HG03108 (cell line): Measurements from ENCODE around the gene RNU6-1.

Experiments used
- ATAC-seq: cut with Tn5 transposase; IDR thresholded peaks from one replicate; pipeline ENCODE4 v1.9.1; 2021; ENCODE audit warnings: moderate library complexity; ENCODE audit not compliant: unreplicated experiment

RNU6-1 gene

DNA sequence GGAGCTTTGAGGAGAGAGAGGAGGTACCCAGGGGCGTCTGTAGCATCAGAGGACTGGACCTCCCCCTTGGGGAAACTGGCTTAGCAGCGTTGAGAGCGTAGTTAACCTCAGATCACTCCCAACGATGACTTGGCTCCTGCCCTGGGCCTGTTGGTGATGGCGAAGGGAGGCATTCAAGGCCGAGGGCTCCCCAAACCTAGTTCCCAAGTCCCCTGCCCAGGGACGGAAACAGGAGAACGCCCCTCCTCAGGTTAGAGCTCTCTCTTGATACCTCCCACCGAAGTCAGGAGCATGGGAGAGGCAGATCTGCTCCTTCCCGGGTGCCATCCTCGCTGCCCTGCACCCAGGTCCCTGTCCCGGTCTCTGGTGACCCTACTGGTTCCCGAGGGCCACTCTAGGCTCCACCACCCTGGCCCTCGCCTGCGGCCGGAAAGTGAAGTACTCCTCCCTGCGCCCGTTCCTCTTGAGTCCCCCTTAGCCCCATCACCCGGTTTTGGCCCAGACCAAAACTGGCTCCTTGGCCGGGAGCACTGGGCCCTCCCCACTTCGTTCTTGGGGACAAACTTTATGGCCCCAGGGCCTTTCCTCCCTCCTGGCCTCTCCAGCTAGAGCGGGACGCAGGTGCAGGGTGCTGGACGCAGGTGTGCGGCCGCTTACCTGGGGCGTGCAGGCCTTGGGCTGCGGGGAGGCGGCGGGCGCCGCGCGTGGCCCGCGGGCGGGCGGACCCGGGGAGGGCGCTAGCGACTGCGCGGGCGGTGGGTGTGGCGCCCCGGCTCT is 17.1 kb downstream of the RNU6-1 start:
- no peak for ATAC-seq

DNA sequence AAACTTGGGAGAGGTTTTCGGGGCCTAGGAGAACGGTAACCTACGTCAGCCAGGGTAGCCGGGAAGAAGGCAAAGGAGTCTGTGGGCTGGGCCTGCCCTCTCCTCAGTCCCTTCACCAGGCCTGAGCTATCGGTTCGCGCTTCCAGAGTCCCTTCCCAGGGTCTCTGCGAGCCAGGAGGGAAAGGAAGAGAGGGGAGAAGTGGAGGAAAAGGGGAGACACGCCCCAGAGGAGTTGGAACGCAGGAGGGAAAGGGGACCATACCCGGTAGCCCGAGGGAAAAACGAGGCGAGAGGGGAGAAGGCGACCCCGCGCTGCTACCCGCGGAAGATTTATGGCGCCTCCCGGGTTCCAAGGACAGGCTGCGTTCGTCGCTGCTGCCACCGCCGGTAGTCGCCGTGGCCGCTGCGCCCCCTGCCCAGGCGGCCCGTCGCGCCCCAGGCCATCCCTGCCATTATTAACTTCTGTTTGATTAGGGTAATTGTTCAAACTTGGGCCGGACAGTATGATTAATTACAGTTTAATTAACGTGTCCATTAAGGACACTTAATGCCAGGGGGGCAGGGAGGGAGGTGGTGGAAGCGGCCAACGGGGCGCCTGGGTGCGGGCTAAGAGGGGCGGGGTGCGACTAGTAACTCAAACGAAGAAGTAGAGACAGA is 17.9 kb downstream of the RNU6-1 start:
- ATAC-seq: no peak

DNA sequence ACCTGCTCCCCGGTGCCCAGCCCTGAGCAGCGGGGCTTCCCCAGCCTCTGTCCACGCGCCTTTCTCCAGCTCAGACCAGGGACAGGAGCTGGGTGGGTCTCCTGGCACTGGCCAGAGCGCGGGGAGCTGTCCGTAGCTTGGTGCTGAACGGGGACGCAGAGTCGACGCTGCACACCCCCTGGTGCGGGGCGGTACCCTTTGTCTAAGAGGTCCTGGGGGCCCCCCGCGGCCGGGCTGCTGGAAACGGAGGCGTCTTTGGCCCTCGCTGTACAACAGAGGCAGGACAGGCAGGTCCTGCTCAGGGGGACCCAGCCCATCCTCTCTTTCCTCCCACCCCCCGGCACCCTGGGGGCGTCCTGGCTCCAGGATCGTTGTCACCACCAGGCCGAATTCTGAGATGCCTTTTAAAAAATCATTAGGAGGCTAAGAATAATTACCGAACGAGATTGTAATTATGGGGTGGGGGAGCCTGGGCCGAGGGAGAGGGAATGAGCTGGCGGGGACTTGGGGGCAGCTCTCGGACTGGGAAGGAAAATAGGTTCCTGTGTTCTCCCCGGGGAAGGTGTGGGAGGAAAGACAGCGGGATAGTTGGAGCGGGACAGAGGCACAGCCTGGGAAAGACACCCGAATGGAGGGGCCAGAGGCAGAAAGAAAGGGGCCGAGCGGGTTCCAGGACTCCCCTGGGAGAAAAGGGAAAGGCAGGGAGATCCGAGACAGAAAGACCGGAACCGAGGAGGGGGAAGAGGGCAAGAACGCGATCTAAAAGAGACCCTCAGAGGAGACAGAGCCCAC is 18.7 kb downstream of the RNU6-1 start:
- ATAC-seq: no peak

DNA sequence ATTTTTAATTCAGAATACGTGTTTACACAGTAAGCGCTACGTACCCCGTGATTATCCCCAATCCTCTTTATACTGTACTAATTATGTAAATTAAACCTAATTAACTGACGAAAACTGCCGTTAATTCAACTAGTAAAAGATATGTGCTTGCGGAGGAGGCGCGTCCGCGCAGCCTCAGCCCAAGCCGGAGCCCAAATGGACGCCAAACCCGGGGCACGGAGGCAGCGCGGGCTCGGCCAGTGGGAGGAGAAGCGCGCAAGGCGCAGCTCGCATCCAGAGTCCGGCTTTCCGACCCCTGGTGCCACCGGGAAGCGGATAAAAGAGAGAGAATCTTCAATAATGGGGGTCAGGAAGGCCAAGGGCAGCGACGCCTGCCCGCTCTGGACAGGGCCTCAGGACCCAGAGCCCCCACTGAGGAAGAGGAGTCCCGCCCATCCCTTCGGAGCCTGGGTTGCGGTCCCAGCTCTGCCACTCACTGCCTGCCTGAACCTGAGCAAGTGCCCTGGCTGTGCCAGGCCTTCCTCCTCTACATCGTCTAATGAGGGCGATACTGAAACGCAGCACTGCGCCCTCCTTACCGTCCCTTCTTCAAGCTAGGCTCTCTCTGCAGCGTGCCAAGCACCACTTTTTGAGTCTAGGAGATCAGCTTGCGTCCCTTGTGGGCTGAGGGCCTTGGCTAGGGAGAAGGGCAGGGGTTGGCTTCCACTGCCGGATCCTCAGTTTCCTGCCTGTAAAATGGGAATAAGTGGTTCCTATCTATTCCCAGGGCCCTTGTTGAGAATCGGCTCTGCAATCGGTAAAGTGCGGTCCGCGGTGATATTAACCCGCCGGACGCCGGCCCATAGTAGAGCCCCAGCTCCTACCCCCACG is 19.5 kb downstream of the RNU6-1 start:
- no peak for ATAC-seq

DNA sequence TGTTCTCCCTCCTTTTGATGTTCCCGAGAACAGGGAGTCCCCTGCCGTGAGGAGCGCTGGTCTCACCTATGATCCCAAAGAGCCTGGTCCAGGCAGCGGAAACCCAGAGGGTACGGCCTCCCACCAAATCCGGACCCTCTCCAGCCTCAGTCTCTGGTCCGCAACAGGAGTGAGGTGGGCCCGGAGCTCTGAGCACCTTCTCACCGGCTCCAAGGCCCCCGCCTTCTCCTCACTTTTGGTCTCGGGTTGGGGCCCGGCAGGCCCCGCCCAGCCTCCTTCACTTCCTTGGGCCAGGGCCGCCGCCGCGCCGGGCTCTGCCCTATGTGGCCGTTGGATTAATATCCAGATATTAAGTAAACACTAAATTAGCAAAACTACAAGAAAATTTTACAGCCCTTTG is 20.2 kb downstream of the RNU6-1 start:
- no peak for ATAC-seq

DNA sequence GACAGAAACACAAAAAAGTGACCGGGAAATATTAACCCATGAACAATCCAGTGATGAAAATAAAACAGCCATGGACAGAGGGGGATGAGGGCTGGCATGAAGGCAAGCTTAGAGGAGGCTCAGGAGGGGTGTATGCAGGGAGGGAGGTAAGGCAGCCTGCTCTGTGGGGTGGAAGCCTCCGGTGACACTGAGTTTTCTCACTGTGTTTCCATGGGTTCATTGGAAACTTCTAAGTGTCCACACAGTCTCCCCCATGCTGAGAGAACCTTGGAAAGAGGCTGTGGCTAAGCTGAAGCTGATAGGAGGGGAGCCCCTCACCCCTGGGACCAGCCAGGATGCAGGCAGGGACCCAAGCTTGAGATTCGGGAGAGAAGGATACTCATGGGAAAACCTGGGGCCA is 21.4 kb downstream of the RNU6-1 start:
- no peak for ATAC-seq

DNA sequence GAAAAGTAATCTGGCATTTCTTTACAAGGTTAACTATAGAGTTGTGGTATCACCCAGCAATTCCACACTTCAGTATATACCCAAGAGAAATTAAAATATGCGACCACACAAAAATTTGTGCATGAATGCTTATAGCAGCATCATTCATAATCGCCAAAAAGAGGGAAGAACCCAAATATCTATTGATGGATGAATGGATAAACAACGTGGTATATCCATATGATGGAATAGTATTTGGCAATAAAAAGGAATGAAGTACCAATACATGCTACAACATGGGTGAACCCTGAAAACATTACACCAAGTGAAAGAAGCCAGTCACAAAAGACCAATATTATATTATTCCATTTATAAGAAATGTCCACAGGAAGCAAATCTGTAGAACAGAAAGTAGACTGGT is 23.2 kb downstream of the RNU6-1 start:
- no peak for ATAC-seq

DNA sequence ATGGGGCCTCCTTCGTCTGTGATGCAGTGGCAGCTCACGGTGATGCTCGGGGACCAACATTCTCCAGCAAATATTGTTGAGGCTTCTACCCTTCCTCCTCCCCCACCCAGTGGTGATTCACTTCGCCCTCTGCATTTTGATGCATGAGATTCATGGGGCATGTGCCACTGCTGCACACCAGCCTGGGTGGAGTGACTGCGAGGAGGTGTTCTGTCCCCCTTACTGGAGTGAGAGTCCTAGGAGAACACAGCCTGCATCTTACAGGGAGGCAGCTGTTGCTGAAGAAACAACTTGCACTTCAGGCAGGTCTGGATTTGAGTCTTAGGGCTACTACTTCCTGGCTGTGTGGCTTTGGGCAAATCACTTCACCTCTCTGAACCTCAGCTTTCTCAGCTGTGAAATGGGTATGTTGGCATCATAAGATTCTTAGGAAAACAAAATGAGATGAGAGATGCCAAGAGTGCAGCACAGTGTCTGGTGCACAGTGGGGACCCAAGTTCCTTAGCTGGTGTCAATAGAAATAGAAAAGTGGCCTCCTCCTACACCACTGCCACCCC is 24.7 kb downstream of the RNU6-1 start:
- no peak for ATAC-seq

DNA sequence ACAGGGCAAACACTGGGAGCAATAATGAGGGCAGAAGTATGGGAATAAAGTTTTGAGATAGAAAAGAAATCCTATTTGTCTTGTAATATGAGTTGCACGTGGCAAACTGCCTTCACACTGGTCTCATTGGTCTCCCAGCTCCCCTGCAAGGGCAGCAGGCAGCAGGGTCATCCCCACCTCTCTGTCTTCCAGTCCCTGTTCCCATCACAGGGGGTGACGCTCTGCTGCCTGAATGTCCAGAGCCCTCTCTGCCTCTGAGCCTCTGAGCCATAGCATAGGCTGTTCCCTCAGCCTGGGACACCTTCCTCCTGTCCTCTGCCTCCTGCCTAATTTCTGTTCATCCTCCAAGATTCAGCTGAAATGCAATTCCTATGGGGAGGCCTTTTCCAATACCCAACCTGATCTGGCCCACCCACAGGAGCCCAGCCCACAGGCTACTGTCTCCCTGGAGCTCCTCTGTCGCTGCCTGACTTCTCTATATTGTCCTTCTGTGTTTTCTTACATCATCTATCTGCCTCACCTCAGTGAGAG is 26.7 kb downstream of the RNU6-1 start:
- ATAC-seq: no peak

DNA sequence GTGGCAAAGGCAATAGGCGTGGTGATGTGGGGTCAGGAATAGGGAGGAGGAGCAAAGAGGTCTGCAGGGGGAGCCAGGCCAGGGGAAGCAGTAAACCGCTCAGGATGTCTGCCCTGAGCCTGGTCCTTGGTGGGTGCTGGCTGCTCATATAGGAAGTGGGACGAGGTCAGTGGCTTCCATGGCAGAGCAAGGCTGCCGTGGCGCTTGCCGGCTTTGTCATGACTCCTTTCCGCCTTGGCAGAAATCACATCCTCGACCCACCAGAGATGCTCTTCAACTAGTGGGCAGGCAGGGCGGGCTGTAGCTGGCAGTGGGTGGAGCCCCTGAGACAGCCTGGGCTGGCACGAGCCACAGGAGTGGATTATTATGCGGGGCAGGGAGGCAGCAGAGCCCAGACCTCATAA is 27.6 kb downstream of the RNU6-1 start:
- no peak for ATAC-seq

DNA sequence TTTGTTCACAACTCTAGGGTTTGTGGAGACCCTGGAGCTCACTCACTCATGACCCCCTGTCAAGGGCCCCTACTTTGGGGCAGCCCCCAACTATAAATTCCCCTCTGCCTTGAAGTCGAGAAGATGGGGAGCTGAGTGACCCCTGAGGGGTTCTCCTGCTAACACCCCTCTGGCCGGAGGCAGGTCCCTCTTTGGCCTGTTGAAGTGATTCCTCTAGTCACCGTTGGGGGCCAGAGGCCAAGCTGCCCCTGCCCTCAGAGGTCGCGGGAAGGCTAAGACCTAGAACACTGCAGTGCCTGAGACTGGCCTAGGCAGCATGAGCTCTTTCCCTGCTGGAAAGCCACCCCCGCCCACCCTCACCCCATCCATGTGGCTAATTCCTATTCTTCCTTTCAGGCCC is 30.0 kb downstream of the RNU6-1 start:
- no peak for ATAC-seq

DNA sequence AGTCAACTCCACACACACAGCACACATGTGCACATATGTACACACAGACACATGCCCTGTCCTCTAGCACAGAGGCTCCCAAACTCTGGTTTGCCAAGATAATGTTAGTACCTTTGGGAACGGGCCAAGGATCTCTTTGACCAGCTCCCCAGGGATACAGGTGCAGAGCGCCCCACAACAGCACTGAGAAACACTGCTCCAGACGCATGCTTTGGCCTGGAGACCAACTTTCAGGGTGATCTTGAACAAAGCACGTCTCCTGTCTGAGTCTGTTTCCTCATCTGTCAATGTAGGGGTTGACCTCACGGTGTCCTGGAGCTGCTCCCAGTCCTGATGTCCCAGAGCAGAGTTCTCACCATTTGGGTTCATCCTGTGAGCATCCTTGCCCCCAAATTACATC is 30.4 kb downstream of the RNU6-1 start:
- ATAC-seq: no peak

DNA sequence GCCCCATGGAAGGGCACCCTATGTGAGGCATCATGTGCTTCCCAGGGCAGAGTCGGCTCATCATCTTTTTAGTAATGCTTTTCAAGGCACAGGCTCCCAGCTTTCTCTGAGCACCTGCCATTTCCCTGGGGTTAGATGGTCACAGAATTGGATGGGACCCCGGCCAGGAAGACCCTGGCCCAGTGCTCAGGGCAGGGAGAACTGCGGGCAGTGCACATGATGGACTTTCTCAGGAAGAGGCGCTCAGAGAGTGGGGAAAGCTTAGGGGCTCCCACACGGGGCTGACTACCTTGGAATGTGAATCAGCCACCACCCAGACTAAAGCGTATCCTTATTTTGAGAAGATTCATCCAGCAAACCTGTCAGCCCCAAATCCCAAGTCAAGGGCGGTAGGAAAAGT is 31.0 kb downstream of the RNU6-1 start:
- ATAC-seq: no peak

DNA sequence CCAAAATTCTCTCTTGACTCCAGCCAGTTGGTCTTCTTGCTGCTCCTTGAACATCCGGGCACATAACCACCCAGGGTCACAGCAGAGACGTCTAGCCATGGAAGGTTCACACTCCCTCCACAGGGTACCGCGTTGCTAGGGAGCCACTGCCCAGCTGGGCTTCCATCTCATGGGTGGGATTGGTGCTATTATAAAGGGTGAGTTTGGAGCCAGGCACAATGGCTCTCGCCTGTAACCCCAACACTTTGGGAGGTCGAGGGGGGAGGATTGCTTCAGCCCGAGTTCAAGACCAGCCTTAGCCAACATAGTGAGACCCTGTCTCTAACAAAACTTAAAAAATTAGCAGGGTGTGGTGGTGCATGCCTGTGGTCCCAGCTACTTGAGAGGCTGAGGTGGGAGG is 32.0 kb downstream of the RNU6-1 start:
- no peak for ATAC-seq

DNA sequence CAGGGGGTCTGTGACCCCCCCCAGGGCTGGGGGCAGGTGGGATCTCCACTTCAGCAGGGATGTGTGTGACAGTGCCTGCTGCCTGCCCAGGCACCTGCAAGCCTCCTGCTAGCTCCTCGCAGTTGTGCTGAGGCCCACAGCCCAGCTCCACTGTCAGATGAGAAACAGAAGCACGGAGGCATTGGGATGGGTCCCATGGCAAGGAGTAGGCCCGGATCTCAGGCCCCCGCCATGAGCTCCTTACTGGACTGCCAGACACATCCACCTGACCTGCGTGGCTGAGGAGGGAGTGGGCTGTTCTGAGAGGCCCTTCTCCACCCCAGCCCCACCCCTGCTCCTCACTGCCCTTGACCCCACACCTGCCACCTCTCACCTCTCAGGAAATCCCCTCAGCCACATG is 32.7 kb downstream of the RNU6-1 start:
- ATAC-seq: no peak

DNA sequence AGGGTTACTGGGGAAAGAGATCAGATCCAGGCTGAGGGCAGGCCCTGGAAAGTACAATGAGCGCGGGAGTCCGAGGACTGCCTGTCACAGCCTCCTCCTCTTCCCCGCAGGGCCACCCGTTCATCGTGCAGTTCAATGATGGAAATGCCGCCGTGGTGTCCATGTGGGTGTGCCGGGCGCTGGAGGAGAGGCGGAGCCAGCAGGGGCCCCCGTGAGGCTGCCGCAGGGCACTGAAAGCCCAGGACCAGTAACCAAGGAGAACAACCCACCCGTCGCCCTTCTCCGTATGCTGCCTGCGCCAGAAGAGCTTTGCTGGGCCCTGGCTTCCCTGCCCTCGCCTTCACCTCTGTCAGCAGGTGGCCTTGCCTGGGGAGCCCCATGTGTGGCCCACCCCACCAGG is 33.3 kb downstream of the RNU6-1 start:
- ATAC-seq: no peak

DNA sequence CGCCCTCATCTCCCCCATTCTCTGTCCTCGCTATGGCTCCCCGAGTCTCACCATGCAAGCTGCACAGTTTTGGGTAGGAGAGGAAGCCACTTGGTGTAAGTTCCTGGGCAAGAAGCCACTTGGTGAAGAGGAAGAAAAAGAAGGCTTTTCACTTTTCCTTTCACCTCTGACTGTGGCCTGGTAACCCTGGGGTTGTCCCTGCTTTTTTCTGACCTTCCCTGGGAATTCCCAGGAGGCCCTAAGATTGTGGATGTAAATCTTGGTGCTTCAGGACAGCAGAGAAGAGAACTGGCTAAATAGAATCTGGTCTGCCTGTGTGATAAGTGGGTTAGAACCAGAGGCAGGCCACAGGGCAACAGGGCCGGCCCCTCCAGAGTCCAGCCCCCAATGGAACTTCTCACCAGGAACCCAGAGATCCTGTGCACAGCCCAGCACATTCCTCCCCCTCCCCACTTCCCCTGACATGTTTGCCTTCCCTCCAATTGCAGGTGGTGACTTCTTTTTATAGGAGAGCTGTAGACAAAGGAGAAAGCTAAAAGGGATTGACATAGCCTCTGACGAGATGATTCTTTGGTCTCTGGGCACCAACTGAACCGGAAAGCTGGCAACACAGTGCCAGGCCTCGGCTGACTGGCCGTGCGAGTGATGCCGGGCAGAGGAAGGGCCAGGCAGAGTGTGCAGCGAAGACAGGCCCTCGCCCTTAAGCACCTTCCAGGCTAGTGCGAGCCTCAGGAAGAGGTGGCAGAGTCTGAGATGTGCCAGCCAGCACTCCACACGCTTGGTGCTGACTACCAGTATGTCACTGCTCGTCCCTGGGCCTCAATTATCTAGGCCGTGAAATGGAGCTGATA is 34.0 kb downstream of the RNU6-1 start:
- no peak for ATAC-seq

DNA sequence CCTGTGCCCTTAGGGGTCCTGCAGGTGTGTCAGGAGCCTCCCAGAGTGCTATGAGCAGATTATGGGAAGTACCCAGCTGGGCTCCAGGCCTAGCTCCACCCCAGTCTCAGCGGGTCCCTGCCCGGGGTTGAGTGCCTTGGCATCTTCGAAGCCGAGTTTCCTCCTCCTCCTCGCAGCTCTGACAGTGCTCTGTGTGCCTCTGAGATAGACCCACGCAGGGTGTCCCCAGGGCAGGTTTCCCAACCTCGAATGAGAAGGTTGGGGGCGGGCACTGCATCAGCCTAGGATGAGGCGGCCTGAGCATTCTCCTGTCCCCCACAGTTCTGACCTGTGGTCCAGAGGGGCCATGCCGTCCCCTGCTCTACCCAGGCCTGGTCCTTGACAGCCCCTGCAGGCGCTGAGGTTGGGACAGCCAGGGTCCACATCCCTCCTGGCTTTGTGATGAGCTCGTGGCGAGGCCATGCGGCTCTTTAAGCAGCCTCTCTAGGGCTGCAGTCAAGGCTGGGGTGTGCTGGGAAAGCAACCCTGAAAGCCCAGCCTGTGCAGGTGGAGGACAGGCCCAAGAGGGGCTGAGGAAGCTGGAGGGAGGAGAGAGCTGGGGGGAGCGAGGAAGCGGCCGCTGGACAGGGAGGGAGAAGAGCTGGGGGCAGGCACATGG is 34.7 kb downstream of the RNU6-1 start:
- ATAC-seq: no peak
